Stomach (tissue), 4 donors: ENCODE measurements around the gene DIAPH3.

Experiments used
- CTCF ChIP-seq, 7 experiments: fragments of 450-650 bp in 4 of 7; fragments of 200-600 bp in 3 of 7; sonication (generic) in 3 of 7; IDR thresholded peaks; one replicate each; pipeline ENCODE4 v1.5.1; 2016 to 2019; ENCODE audit warnings: antibody characterized with exemption in 7 of 7, control low read depth in 2 of 7, mild to moderate bottlenecking in 1 of 7
- EP300 ChIP-seq: sonication (generic); formaldehyde crosslinking; IDR thresholded peaks from one replicate; pipeline ENCODE4 v1.6.1; 2017; ENCODE audit warnings: antibody characterized with exemption
- POLR2A ChIP-seq, 4 donors: fragments of 450-650 bp; IDR thresholded peaks; one replicate each; pipeline ENCODE4 v1.6.1; 2016; ENCODE audit warnings: antibody characterized with exemption in 4 of 4, control low read depth in 2 of 4, mild to moderate bottlenecking in 1 of 4, moderate library complexity in 1 of 4
- POLR2AphosphoS5 ChIP-seq, 3 donors: sonication (generic); formaldehyde crosslinking; IDR thresholded peaks; one replicate each; pipeline ENCODE4 v1.6.1; 2016; ENCODE audit warnings: antibody characterized with exemption in 3 of 3

- TF ChIP-seq CTCF (IDR thresholded peaks at IDR 0.05) (no peak), POLR2A (IDR thresholded peaks at IDR 0.05) (no peak), POLR2AphosphoS5 (IDR thresholded peaks at IDR 0.05) (no peak), EP300 (no peak)
Observed at GRCh38 chr13:59924256-59924655, 239.5 kb downstream of the DIAPH3 start.
